Natural killer cell (primary cell): ENCODE measurements around the gene SLC38A1. TPM values are rescaled to one million over a fixed set of nuclear protein-coding genes. Genes with fewer than 3 reads are reported as not detected.
A peak's percentile ranks its signal among the peaks of the same experiment; 100 is the strongest.

ENCODE experiments used
- ATAC-seq, 3 donors: fragments of 150-1000 bp in 2 of 3; fragments of 200-7000 bp in 1 of 3; cut with Tn5 transposase; 1 replicate in 1 of 3; 2 replicates in 2 of 3; pipeline ENCODE4 v1.10.0; 2021; ENCODE audit warnings: mild to moderate bottlenecking in 2 of 3, moderate library complexity in 2 of 3
- DNase-seq, 2 donors: peaks; one replicate each; pipeline versions ENCODE4 v3.0.0 to v3.0.0-alpha.2; 2013 to 2021; ENCODE audit warnings: mixed read lengths in 1 of 2
- H3K27ac ChIP-seq: one replicate; pipeline ENCODE4 v1.5.1; 2013; ENCODE audit warnings: mild to moderate bottlenecking, low read length
- H3K27me3 ChIP-seq: one replicate; pipeline ENCODE4 v1.6.1; 2013; ENCODE audit warnings: low read length; ENCODE audit not compliant: control insufficient read depth, insufficient read depth
- H3K36me3 ChIP-seq: one replicate; pipeline ENCODE4 v1.6.1; 2013; ENCODE audit warnings: low read length; ENCODE audit not compliant: control insufficient read depth, insufficient read depth
- H3K4me1 ChIP-seq: one replicate; pipeline ENCODE4 v1.6.1; 2013; ENCODE audit warnings: low read length; ENCODE audit not compliant: control insufficient read depth, insufficient read depth
- H3K4me3 ChIP-seq: one replicate; pipeline ENCODE4 v1.5.1; 2013; ENCODE audit warnings: low read length
- H3K9me3 ChIP-seq: one replicate; pipeline ENCODE4 v1.6.1; 2013; ENCODE audit warnings: low read length; ENCODE audit not compliant: control insufficient read depth, insufficient read depth
- H3K27ac Mint-ChIP-seq, 2 donors: one replicate each; pipeline ENCODE4 v1.8.0; 2022; ENCODE audit warnings: mild to moderate bottlenecking in 2 of 2, mixed read lengths in 2 of 2, moderate library complexity in 1 of 2
- H3K27me3 Mint-ChIP-seq, 2 donors: one replicate each; pipeline ENCODE4 v1.8.0; 2022; ENCODE audit warnings: low read depth in 2 of 2, mixed read lengths in 2 of 2
- H3K36me3 Mint-ChIP-seq: one replicate; pipeline ENCODE4 v1.8.0; 2022; ENCODE audit warnings: mixed read lengths
- H3K4me1 Mint-ChIP-seq, 2 donors: one replicate each; pipeline ENCODE4 v1.8.0; 2022; ENCODE audit warnings: mixed read lengths in 2 of 2
- H3K4me3 Mint-ChIP-seq: one replicate; pipeline ENCODE4 v1.8.0; 2022; ENCODE audit warnings: mild to moderate bottlenecking, moderate library complexity, mixed read lengths
- H3K9me3 Mint-ChIP-seq, 2 donors: one replicate each; pipeline ENCODE4 v1.8.0; 2022; ENCODE audit warnings: mixed read lengths in 2 of 2
- CTCF ChIP-seq: fragments of 200-600 bp; IDR thresholded peaks from one replicate; pipeline ENCODE4 v1.8.0; 2022; ENCODE audit warnings: antibody characterized with exemption
- WGBS: methylation state at CpG from one replicate; pipeline ENCODE4 v1.1.7; 2013; ENCODE audit warnings: missing lambda C conversion rate; ENCODE audit not compliant: insufficient coverage; 5-methylcytosine and 5-hydroxymethylcytosine counted together
- intact Hi-C: fragments of 100-400 bp; cut with micrococcal nuclease; formaldehyde crosslinking; loops from one replicate; pipeline ENCODE4 v1.14.2; 2022
- total RNA-seq, 4 donors: library from RNA; stranded (reverse); fragments of 120-200 nt in 1 of 4; gene quantifications; one replicate each; pipeline versions ENCODE4 v1.2.3 to v1.2.4, GENCODE V29; 2013 to 2022

Gene SLC38A1
- total RNA-seq, 3 donors from 2014 or later (not counting 1 experiment from before 2014, with no cell fraction given) = 295 to 385 (median 354) TPM

- peaks cover 72 to 84% of the 10 kb centered on the region in 2 donors for H3K4me1 Mint-ChIP-seq
- no peaks in the 10 kb centered on the region for H3K27me3 Mint-ChIP-seq
- no peaks in the 10 kb centered on the region for H3K27me3 ChIP-seq
- H3K27ac ChIP-seq = peak overlapping the region; percentile 50
- H3K9me3 ChIP-seq = no peaks in the 10 kb centered on the region
- H3K36me3 ChIP-seq = peaks cover 49% of the 10 kb centered on the region
- no peak overlapping the region for H3K4me3 ChIP-seq
- peaks cover 10% of the 10 kb centered on the region for H3K36me3 Mint-ChIP-seq
- H3K4me1 ChIP-seq = peaks cover 30% of the 10 kb centered on the region
- intact Hi-C loops = no loop called here
- no peak for ATAC-seq
- peak overlapping the region; percentile 60 for H3K4me3 Mint-ChIP-seq
- no peak for TF ChIP-seq CTCF
- H3K9me3 Mint-ChIP-seq = no peaks in the 10 kb centered on the region
- H3K27ac Mint-ChIP-seq = peak overlapping the region; percentile 97 to 98
- 72% methylated on average over 5 of the region's 5 CpGs for WGBS
- DNase-seq = peak in 1 of 2 donors; percentile 18
Observed at GRCh38 chr12:46223047-46223446, 45.8 kb downstream of the SLC38A1 start.

DNA sequence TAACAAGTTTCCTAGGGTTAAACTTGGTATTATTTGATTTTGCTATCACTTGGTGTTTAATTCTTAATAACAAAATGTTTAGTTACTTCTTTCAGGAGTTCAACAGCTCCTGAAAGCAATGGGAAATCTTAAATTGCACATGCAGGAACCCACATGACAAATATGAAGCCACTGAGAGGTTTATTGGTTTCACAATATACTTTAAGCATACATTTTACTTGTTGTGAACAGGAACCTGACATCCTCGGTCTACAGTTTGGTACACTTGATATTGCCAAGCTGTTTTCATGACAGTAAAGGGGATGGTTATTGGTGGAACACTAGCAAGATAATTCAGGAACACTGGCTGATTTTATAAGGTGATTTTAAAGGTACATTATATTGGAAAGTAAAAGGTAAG lies 46.2 kb downstream of the SLC38A1 start:
- Mint-ChIP-seq H3K4me3 (peak overlapping the region; percentile 60), H3K36me3 (peaks cover 10% of the 10 kb centered on the region), H3K27ac (peak overlapping the region; percentile 97 to 98), H3K4me1 (peaks cover 73 to 84% of the 10 kb centered on the region in 2 donors), H3K27me3 (no peaks in the 10 kb centered on the region), H3K9me3 (no peaks in the 10 kb centered on the region)
- H3K9me3 ChIP-seq = no peaks in the 10 kb centered on the region
- H3K36me3 ChIP-seq = peaks cover 47% of the 10 kb centered on the region
- H3K27me3 ChIP-seq = no peaks in the 10 kb centered on the region
- 15% methylated on average over 1 of the region's 1 CpG for WGBS
- peak in 1 of 2 donors; percentile 38 for DNase-seq
- no peak overlapping the region for H3K4me3 ChIP-seq
- peaks cover 31% of the 10 kb centered on the region for H3K4me1 ChIP-seq
- TF ChIP-seq CTCF = no peak
- peak in 2 of 3 donors; percentile 32 to 36 for ATAC-seq
- H3K27ac ChIP-seq = peak overlapping the region; percentile 50
- intact Hi-C loops = no loop called here

DNA sequence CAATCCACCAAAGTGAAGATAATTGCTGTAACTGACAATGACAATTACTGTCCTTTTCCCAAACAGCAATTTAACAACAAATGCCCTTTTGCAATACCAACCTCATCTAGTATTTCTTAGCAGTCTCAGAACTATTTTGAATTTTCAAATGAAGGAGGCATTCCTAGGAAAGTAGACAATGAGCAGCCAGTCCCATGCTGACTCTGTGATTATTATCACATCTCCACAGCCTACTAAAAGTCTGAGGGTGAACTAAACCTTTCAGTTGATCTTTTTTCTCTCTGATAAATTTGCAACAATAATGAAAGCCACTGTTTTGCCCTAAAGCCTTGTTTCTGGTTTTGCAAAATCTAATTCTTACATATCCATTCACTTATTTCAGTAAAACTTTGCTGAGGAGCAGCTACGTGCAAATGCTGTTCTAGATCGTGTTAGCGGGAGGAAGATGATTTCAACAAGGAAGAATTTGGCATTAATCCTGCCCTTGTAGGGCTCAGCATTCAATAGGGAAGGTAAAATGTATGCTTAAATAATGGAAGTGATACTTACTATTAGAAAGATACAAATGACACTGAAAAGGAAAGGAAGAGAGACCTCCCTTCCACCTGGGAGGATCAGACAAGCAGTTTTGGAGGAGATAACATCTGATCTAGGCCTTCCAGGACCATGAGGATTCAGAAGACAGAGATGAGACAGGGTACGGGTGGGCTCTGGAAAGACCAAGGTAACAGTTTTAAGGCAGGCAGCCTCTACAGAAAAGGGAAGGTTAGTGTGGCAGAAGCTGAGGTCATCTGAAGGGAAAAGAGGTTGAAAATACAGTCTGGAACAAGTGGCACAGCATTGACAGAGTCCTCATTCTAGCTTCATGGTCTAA lies 47.4 kb downstream of the SLC38A1 start:
- peaks cover 72 to 84% of the 10 kb centered on the region in 2 donors for H3K4me1 Mint-ChIP-seq
- intact Hi-C loops = no loop called here
- no peaks in the 10 kb centered on the region for H3K9me3 ChIP-seq
- peaks cover 40% of the 10 kb centered on the region for H3K36me3 ChIP-seq
- peak overlapping the region; percentile 25 for H3K4me3 Mint-ChIP-seq
- no peaks in the 10 kb centered on the region for H3K27me3 Mint-ChIP-seq
- no peak for TF ChIP-seq CTCF
- no peak for ATAC-seq
- peak overlapping the region; percentile 97 to 98 for H3K27ac Mint-ChIP-seq
- H3K36me3 Mint-ChIP-seq = peaks cover 10% of the 10 kb centered on the region
- H3K4me1 ChIP-seq = peaks cover 40% of the 10 kb centered on the region
- no peaks in the 10 kb centered on the region for H3K9me3 Mint-ChIP-seq
- H3K27ac ChIP-seq = peak overlapping the region; percentile 50
- peak in 1 of 2 donors; percentile 17 for DNase-seq
- no peaks in the 10 kb centered on the region for H3K27me3 ChIP-seq
- no peak overlapping the region for H3K4me3 ChIP-seq
- WGBS = 83% methylated on average over 4 of the region's 4 CpGs
